Activated CD8-positive, alpha-beta memory T cell treated with anti-CD3 and anti-CD28 coated beads, Interleukin-2, amount 50 U/mL, for 1 hour (primary cell): Measurements from ENCODE around the gene JMJD1C.
"Not testable (repeated sequence)": the region's sequence is repeated elsewhere in the genome, so short reads cannot be mapped to it uniquely, and the experiment has no call there.

ENCODE experiments used
- DNase-seq: peaks from one replicate; pipeline ENCODE4 v3.0.0-alpha.2; 2020; ENCODE audit errors: extremely low read depth

Gene JMJD1C

GRCh38 chr10:63410633-63411032, 55.1 kb downstream of the JMJD1C start:
- no peak for DNase-seq

DNA sequence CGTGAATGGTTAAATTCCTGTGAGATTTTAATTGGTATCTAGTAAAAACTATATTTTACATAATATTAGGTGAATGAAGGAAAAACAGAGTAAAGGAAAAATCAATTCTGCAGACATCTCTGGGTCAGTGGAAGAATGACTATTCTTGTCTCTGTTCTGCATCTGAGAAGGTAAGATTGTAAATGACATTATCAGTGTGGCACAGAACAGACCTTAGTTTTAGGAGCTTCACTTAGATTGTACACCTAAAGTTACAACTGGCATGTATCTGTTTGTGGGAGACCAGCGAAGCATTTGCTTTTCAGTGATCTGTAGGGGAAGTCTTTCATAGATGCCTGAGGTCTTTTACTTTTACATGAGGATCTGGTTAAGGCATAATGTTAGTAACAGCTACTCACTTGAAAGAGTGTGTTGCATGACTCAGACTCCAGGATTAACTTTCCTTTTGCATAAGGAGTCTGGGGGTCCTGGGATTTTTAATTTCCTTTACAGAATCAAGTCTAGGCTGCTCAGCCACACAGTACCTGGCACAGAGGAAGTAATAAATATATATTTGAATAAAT, 56.2 kb downstream of the JMJD1C start:
- no peak for DNase-seq

DNA sequence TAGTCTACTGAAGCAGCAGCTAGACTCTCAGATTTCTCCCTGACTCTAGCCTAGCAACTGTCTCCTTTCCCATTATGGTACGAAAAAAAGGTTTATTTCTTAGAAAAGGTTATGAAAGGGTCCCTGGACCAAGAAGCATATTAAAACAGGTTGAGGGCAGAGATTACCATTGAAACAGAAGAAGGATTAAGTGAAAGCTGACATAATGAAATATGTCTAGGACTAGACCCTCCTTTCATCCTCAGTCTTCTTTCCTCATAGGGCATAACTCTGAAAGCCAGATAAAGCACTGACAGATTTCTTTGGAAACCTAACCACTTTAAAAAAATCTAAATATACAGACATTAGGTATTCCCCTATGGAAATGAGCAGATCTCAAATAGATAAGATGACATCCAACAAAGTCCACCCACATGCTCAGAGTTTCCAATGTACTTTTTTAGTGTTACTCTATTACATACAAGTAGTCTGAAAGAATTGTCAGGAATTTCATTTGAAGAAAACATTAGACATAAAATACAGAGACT, 58.6 kb downstream of the JMJD1C start:
- no peak for DNase-seq

- DNase-seq, result no peak
These were observed 69.5 kb downstream of the JMJD1C start for GRCh38 chr10:63396133-63396761.

- no peak for DNase-seq
These were observed 72.7 kb downstream of the JMJD1C start for GRCh38 chr10:63393050-63393449.

GRCh38 chr10:63392224-63392623, 73.6 kb downstream of the JMJD1C start:
- DNase-seq, result no peak

- DNase-seq, result no peak
These were observed 74.0 kb downstream of the JMJD1C start for GRCh38 chr10:63391812-63392211.

DNA sequence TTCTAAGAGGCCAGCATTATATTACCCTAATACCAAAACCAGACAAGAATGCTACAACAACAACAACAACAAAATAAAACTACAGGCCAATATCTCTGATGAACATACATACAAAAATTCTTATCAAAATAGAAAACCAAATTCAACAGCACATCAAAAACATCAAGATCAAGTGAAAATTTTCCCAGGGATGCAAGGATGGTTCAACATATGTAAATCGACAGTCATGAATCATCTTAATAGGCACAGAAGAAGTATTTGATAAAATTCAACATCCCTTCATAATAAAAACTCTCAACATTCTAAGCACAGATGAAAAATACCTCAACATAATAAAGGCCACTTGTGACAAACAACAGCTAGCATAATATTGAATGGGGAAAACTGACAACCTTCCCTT, 75.3 kb downstream of the JMJD1C start:
- DNase-seq, result no peak

GRCh38 chr10:63388421-63389031, 77.3 kb downstream of the JMJD1C start:
- no peak for DNase-seq

- DNase-seq, result no peak
These were observed 80.5 kb downstream of the JMJD1C start for GRCh38 chr10:63385254-63385653.

DNA sequence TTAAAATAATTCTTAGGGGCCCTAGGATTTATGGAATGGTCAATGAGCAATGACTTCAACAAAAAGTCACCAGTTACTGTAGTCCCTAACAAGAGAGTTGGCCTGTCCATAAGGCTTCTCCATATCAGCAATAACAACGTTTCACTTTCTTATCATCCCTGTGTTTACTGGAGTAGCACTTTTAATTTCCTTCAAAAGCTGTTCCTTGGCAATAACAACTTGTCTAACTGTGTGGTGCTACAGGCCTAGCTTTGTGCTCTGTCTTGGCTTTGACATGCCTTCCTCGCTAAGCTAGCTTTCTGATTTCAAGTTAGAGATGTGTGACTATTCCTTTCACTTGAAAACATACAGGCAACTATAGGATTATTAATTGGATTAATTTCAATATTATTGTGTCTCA, 81.1 kb downstream of the JMJD1C start:
- DNase-seq, result no peak

GRCh38 chr10:63384001-63384400, 81.8 kb downstream of the JMJD1C start:
- no peak for DNase-seq

GRCh38 chr10:63383141-63383540, 82.6 kb downstream of the JMJD1C start:
- DNase-seq, result no peak

DNA sequence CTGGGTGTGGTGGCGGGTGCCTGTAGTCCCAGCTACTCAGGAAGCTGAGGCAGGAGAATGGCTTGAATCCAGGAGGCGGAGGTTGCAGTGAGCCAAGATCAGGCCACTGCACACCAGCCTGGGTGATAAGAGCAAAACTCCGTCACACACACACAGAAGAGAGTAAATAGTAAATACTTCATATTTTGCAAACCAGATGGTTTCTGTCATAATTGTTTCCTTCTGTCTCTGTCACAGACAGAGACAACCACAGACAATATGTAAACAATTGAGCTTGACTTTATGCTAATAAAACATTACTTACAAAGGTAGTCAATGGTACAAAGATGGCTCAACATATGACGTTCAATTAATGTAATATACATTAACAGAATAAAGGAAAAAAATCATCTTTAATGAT, 83.7 kb downstream of the JMJD1C start:
- DNase-seq, result no peak

DNA sequence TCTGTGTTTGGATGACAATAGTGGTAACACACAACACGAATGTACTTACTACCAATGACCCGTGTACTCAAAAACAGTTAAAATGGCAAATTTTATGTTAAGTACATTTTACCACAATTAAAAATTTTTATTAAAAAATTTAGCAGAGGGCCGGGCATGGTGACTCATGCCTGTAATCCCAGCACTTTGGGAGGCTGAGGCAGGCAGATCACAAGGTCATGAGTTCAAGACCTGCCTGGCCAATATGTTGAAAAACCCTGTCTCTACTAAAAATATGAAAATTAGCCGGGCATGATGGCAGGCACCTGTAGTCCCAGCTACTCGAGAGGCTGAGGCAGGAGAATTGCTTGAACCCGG, 88.5 kb downstream of the JMJD1C start:
- not testable (repeated sequence) for DNase-seq

DNA sequence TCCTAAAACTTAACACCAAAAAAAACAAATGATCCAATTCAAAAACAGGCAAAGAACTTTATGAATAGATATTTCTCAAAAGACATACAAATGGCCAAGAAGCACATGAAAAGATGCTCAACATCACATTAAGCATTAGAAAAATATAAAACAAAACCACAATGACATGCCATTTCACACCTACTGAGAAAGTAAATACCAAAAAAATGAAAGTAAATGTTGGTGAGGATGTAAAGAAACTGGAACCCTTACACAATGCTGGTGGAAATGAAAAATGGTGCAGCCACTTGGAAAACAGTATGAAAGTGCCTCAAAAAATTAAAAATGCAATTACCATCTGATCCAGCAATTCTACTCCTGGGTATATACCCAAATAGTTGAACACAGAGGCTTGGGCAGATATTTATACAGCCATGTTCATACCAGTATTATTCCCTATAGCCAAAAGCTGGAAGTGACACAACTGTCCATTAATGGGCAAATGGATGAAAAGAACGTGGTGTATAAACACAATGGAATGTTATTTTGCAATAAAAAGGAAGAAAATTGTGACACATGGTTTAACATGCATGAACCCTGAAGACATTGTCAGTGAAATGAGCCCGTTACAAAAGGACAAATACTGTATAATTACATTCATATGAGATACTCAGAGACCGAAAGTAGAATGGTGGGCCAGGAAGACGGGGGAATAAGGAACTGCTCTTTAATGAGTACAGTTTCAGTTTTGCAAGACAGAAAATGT, 89.0 kb downstream of the JMJD1C start:
- DNase-seq, result no peak

DNA sequence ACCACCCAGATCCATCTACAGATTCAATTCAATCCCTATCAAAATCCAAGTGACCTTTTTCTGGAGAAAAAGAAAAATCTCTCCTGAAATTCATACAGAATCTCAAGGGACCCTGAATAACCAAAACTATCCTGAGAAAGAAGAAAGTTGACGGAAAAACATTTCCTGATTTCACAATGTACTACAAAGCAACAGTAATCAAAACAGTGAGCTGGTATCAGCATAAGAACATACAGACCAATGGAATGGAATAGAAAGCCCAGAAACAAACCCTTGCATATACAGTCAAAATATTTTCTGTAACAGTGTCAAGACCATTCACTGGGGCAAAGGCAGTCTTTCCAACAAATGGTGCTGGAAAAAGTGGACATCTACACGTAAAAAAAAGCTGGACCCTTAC, 89.9 kb downstream of the JMJD1C start:
- DNase-seq, result no peak

DNA sequence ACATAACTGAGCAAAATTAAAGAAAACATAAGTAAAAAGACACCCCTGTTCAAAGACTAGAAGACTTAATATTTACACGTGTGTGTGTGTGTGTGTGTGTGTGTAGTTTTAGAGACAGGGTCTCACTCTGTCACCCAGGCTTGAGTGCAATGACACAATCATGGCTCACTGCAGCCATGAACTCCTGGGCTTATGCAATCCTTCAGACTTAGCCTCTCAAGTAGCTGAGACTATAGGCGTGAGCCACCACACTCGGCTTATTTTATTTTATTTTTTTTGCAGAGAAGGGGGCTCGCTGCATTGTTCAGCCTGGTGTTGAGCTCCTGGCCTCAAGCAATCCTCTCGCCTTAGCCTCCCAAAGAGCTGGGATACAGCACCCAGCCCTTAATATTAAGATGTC, 90.3 kb downstream of the JMJD1C start:
- no peak for DNase-seq

DNA sequence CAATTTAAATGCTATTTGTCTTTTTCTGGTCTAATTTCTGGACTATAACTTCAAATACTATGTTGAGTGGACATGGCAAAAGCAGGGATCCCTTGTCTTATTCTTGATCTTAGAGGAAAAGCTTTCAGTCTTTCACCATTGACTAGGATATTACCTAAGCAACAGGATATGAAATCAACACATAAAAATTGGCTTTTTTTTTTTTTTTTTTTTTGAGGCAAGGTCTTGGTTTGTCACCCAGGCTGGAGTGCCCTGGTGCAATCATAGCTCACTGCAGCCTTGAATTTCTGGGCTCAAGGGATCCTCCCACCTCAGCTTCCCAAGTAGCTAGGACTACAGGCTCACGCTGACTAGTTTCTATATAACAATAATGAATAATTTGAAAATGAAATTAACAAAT, 90.8 kb downstream of the JMJD1C start:
- DNase-seq, result no peak

DNA sequence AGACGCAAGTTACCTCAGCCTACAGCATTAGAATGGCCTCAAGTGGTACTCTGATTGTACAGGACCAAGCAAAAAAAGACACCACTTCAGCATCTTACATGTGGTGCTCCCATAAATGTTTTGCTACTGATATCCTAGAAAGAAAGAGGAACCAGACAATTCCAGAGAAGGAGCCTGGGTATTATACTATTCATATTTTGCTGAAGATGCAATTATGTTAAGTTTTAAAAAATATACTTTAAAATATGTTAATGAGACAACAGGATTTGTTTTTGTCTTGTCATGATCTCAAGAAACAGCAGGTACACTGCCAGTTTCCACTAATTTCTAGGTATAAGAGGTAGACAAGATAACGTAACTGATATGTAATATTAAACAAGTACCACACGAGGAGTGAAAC, 92.6 kb downstream of the JMJD1C start:
- no peak for DNase-seq

DNA sequence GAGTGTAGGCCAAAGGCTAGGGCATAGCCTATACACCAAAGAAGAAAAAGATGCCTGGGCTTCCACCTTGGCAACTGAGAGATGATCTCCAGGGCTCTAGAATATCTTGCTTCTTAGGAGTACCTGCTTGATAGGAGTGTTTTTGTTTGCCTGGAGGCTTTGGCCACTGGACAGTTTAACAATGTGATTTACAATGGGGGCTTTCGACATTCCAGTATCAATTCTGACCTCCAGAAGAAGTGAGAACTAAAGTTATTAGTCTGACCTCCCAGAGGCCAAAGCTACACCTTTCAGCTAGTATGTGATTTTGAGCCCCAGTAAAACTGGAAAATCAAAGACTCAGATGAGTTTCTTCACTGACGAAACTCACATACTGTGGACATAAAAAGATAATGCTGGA, 96.1 kb downstream of the JMJD1C start:
- DNase-seq, result no peak

- DNase-seq, result no peak
These were observed 97.4 kb downstream of the JMJD1C start for GRCh38 chr10:63368365-63368764.

DNA sequence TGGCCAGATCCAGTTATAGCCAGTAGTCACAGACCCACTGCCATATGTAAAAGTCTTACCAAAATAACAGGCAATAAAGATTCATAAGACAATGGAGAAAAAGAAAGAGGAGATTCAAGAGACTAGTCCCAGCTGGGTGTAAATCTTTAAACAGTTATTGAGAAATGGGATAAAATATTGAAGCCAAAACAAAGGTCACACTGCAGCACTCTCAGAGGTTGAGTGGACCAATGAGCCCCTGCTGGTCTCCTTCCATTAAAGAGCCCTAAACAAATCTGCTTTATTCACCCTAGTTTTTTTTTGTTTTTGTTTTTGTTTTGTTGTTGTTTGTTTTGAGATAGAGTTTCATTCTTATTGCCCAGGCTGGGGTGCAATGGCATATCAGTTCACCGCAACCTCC, 98.8 kb downstream of the JMJD1C start:
- no peak for DNase-seq
